HL-60 (cell line): ENCODE measurements around the gene ADD3.
A peak's percentile ranks its signal among the peaks of the same experiment; 100 is the strongest.

ENCODE experiments used
- DNase-seq, 2 experiments: peaks; one replicate each; pipeline ENCODE4 v3.0.0-alpha.2; 2010 to 2020; ENCODE audit warnings: low read depth in 1 of 2, low spot score in 1 of 2
- H3K27ac ChIP-seq: fragments of 250-450 bp; sonication (Bioruptor Pico); replicated peaks from 2 replicates; pipeline ENCODE4 v1.5.1; 2020; ENCODE audit warnings: mild to moderate bottlenecking, moderate library complexity
- H3K27me3 ChIP-seq: fragments of 250-450 bp; sonication (Bioruptor Pico); 2 replicates; pipeline ENCODE4 v1.5.1; 2021; ENCODE audit warnings: mild to moderate bottlenecking, moderate library complexity; ENCODE audit not compliant: insufficient read depth, poor library complexity, severe bottlenecking
- H3K4me3 ChIP-seq: replicated peaks from 2 replicates; pipeline ENCODE4 v1.5.1; 2011; ENCODE audit warnings: mild to moderate bottlenecking, control low read depth, low read length; ENCODE audit not compliant: insufficient read depth
- GABPA ChIP-seq: IDR thresholded peaks from 2 replicates; pipeline ENCODE4 v1.6.1; 2012; ENCODE audit warnings: low read depth
- POLR2AphosphoS5 ChIP-seq: IDR thresholded peaks from 2 replicates; pipeline ENCODE4 v1.6.1; 2012; ENCODE audit warnings: low read depth
- SPI1 ChIP-seq: IDR thresholded peaks from 2 replicates; pipeline ENCODE4 v1.6.1; 2012; ENCODE audit warnings: low read depth, mild to moderate bottlenecking, borderline replicate concordance
- TF ChIP-seq, protein P1 (sequence below): IDR thresholded peaks from one replicate; pipeline ENCODE4 v1.5.1; 2011; ENCODE audit warnings: low read length, control low read depth, inconsistent platforms; ENCODE audit not compliant: insufficient read depth
- TF ChIP-seq, protein P2 (sequence below): IDR thresholded peaks from 2 replicates; pipeline ENCODE4 v1.6.1; 2012; ENCODE audit warnings: low read depth; ENCODE audit not compliant: insufficient replicate concordance

ADD3 gene

DNA sequence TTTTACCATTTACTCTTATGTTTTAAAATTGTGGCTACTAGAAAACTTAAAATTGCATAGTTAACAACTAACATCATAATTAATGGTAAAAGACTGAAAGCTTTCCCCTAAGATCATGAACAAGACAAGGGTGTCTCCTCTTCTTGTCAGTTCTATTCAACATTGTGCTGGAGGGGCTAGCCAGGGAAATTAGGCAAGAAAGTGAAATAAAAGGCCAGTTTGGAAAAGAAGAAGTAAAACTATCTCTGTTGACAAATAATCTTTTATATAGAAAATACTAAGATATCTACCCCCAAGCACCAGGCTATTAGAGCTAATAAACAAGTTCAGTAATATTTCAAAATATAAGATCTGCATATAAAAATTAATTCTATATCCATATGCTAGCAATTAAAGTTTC, 152.7 kb downstream of the ADD3 start:
- no peak for TF ChIP-seq SPI1
- TF ChIP-seq, protein P1, sequence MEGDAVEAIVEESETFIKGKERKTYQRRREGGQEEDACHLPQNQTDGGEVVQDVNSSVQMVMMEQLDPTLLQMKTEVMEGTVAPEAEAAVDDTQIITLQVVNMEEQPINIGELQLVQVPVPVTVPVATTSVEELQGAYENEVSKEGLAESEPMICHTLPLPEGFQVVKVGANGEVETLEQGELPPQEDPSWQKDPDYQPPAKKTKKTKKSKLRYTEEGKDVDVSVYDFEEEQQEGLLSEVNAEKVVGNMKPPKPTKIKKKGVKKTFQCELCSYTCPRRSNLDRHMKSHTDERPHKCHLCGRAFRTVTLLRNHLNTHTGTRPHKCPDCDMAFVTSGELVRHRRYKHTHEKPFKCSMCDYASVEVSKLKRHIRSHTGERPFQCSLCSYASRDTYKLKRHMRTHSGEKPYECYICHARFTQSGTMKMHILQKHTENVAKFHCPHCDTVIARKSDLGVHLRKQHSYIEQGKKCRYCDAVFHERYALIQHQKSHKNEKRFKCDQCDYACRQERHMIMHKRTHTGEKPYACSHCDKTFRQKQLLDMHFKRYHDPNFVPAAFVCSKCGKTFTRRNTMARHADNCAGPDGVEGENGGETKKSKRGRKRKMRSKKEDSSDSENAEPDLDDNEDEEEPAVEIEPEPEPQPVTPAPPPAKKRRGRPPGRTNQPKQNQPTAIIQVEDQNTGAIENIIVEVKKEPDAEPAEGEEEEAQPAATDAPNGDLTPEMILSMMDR, result no peak
- TF ChIP-seq POLR2AphosphoS5, result no peak
- TF ChIP-seq GABPA, result no peak
- TF ChIP-seq, protein P2, sequence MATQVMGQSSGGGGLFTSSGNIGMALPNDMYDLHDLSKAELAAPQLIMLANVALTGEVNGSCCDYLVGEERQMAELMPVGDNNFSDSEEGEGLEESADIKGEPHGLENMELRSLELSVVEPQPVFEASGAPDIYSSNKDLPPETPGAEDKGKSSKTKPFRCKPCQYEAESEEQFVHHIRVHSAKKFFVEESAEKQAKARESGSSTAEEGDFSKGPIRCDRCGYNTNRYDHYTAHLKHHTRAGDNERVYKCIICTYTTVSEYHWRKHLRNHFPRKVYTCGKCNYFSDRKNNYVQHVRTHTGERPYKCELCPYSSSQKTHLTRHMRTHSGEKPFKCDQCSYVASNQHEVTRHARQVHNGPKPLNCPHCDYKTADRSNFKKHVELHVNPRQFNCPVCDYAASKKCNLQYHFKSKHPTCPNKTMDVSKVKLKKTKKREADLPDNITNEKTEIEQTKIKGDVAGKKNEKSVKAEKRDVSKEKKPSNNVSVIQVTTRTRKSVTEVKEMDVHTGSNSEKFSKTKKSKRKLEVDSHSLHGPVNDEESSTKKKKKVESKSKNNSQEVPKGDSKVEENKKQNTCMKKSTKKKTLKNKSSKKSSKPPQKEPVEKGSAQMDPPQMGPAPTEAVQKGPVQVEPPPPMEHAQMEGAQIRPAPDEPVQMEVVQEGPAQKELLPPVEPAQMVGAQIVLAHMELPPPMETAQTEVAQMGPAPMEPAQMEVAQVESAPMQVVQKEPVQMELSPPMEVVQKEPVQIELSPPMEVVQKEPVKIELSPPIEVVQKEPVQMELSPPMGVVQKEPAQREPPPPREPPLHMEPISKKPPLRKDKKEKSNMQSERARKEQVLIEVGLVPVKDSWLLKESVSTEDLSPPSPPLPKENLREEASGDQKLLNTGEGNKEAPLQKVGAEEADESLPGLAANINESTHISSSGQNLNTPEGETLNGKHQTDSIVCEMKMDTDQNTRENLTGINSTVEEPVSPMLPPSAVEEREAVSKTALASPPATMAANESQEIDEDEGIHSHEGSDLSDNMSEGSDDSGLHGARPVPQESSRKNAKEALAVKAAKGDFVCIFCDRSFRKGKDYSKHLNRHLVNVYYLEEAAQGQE, result no peak
- H3K27ac ChIP-seq, result peak overlapping the region; percentile 11; the same call in 1 of the 2 replicates
- no peak for DNase-seq
- no peak overlapping the region for H3K4me3 ChIP-seq
- H3K27me3 ChIP-seq, result no peaks in the 10 kb centered on the region

DNA sequence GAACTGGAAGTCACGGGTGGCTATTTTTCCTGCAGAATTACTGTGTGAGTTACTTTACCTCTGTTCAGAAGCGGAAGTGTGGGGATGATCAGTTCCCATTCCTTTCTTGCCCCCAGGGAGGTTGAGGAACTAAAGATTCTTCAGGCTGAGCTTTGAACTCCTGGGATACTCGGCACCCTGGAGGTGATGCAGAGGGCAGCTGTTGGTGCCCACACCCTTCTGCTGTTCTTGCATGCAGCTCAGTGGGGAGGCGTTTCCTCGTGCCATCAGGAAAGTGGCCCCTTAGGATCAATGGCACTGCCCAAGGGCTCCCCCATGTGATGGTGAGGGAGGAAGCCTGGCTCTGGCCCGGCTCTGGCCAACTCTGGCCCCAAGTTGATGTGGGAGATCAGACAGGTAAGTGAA, 155.0 kb downstream of the ADD3 start:
- H3K27ac ChIP-seq, result no peak overlapping the region
- no peak overlapping the region for H3K4me3 ChIP-seq
- no peaks in the 10 kb centered on the region for H3K27me3 ChIP-seq
- peak; percentile 64 to 85 for DNase-seq
- TF ChIP-seq SPI1 (peak; percentile 87), POLR2AphosphoS5 (no peak), GABPA (peak; percentile 48; the same call in 1 of the 2 replicates)
- TF ChIP-seq, protein P2, result no peak
- TF ChIP-seq, protein P1, result no peak

DNA sequence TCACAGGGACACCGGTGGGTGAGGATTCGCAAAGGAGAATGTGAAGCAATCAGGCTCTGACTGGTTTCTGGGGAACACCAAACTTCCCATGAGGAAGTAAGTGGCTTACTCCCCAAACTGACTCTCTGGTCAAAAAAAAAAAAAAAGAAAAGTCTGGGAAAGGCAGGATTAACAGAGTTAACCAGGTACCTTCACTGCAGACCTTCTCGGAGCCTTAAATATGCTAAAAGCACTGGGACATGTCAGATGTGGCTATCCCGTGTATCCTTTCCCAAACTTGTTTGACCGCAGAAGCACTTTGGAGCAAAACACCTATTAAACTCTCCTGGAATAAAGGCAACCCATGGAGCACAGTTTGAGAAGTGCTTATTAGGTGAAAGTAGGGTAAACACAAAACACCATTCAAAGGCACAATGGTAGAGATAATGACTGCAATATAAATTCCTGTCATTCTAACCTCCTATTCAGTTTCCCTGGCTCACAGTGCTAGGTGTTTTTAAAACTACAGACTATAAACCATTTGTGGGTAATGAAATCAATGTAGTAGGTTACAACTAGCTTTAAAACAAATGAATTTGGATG, 155.5 kb downstream of the ADD3 start:
- H3K27ac ChIP-seq, result no peak overlapping the region
- DNase-seq, result no peak
- H3K4me3 ChIP-seq, result no peak overlapping the region
- TF ChIP-seq SPI1 (no peak), GABPA (no peak), POLR2AphosphoS5 (no peak)
- TF ChIP-seq, protein P2, result no peak
- TF ChIP-seq, protein P1, result no peak
- H3K27me3 ChIP-seq, result no peaks in the 10 kb centered on the region
